ENCODE measurements around the gene KCNN3.

KCNN3 gene

DNA sequence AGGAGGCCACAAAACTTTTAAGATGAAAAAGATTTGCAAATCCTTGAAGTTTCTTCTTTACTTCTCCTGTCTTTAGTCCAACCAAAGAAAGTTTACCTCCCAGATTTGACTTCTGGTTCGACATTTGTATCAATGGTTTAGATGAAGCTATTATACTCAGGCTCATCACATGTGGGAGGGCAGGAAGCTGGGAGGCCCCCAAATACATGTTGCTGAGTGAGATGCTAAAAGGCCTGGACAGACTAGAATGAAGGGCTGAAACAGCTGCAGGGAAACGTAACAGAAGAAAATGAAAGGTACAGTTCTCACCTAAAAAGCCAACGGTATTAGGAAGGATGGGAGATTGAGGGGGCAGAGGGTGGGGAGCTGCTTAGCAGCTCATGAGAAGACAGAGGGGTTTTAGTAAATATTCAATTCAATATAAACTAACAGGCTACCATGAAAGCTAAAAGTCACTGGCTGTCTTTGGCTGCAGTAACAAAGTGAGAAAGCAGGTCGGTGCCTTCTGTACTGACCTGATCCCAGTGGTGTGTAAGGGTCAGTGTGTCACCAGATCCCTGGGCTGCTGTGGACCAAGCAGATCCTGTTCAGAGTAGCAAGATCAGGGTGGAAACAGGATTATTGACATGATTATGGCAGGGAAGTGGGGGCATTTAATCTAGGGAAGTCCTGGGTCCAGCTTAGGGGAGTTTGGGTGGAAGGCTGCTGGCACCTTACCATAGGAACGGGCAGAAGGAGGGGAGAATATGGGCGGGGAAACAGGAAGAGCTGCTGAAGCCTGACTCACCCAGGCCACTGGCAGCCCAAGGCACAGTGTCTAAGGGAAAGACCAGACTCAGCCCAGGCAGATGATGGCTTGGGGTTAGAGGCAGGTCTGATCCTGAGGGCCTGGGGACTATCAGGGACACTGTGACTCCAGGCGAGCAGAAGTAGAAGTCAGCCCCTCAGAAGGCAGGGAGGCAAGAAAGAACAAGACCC lies 60.4 kb downstream of the KCNN3 start:
- peak; percentile 40 for DNase-seq

DNA sequence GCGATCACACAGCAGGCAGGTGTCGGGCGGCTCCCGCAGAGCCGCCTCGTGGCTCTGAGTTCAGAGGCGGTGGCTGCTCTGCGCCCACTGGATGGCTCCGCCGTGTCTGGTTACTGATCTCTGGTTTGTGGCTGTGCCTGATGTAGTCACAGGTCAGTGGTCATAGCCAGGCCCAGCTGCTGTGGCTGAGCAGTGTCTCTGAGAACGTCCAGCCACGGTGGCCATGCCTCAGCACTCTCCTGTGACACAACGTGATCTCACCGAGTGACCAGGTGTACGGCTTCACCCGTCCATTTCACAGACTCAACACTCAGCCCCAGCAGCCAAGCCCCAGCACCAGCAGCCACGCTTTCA lies 61.2 kb downstream of the KCNN3 start:
- DNase-seq = no peak

DNA sequence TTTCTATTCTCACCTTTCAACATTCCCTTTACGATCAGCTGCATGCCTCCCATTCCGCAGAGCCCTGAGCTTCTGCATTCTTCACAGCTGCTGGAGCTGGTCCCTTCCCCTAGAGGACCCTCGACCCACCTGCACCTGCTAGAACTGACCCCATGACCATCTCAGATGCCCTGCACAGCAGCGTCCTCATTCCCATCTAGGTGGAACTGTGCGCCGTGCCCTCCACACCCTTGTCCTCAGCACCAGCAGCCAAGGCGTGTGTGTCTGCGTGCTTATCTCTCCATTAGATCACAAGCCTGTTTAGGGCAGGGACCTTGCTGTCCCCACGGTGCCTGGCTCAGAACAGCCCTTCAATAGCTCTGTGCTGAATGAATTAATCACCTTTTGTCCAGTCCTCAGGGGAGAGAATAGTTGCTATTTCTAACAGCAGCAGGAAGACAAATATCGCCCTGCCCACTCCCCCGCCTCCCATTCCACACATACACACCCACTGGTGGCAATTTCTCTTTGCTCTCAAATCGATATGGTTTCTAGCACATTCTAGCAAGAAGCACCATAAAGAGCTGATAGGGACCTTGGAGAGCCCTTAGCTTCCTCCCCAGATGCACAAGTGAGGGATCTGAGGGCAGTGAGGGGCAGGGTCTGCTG lies 61.7 kb downstream of the KCNN3 start:
- no peak for DNase-seq

DNA sequence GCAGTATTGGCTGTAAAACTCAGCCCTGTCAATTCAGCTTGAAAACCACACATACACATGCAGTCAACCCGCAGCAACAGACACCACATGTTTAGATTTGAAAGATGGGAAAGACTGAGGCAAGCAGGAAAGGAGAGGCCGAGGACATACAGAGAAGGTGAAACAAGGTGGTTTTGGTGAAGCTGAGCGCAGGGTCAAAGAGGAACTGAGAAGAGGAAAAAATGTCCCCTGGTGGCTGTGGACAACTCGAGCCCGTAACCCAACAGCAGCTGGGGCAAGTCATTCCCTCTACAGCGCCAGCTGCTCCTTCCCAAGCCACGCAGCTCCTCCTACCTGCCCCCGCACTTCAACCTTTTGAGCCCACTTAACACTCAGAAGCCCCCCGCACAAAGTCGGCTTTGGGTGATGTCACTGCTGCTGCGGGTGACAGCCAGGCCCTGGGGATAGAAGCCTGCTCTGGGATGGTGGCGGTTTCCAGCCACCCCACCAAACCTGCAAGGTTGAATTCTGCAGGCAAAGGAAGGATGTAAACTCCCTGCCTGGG lies 63.0 kb downstream of the KCNN3 start:
- no peak for DNase-seq

DNA sequence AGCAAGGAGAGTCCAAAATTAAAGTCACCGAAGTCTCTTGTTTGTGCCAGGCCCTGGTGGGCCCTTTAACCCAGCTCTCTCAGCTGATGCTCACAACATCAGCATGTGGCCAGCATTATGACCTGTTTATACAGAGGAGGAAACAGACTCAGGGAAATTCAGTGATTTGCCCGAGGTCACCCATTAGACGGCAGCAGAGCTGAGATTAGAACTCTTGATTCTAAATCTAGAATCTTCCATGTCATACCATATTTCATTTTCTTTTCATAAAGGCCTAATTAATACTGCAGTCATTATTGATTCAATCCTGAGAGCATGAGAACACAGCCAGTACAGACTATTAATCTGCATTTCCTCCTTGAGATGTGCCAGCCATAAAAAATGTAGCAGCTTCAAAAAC lies 63.7 kb downstream of the KCNN3 start:
- DNase-seq = no peak

DNA sequence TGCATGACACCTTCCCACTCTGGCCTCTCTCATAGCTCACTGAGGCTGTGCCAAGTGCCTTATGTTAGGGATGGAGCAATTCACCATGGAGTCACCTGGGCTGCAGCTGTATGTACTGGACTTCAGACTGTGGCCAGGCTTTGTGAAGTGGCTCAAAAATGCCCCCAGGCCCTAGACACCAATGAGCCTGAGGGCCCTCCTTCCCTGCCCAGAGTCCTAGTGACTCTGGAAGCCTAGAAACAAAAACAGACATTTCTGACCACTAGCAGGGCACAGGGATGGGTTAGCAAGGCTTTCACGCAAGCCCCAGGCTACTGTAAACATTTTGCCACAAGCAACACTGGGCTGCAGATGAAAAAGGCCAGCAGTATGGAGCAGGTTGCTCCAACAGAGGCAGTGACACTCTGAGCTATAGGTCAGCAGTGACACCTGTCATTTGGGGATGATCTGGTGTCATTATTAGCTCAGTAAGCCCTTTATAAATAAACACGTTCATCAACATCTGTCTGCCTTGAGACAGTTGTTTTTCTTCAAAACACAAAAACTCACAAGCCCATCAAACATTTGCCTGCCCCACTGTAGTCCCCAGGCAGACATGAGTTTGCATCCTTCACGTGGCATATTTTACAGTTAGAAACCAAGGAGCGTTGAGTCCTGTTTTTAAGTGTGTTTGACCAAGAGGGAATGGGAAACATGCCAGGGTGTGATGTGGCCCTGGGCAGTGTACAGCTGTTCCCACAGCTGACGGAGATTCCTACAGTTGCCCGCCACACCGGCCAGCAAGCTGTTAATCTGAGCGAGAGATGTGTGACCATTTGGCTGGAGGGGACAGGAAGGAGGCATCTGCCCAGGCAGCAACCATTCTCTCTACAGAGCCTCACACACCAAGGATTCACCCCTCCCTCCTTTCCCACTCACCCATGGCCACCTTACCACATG lies 66.8 kb downstream of the KCNN3 start:
- no peak for DNase-seq

DNA sequence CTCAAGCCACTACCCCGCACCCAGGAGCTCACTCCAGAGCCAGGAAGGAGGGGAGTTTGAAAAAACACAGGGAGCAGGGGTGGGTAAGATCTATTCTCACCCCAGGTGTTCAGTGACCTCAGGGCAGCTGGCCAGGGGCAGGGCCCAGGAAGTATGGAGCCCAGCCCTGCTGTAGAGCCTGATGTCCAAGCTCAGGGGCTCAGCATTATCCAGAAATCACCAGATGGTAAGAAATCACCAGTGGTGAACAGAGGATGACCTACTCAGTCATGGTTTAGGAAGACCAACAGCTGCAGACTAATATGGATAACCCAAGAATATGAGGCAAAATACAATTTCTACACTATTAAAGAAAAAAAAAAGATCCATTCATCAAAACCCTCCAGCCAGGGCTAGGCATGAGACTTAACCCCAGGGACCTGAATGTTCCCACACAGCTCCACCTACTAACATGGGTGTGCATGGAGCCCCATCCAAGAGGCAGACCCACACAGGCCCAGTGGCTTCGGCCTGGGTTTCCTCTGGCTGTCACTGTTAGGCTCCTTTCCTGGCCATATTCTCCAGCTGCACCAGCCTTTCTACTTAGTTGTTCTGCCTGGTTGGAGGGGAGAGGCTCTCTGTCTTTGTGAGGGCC lies 67.6 kb downstream of the KCNN3 start:
- no peak for DNase-seq

DNA sequence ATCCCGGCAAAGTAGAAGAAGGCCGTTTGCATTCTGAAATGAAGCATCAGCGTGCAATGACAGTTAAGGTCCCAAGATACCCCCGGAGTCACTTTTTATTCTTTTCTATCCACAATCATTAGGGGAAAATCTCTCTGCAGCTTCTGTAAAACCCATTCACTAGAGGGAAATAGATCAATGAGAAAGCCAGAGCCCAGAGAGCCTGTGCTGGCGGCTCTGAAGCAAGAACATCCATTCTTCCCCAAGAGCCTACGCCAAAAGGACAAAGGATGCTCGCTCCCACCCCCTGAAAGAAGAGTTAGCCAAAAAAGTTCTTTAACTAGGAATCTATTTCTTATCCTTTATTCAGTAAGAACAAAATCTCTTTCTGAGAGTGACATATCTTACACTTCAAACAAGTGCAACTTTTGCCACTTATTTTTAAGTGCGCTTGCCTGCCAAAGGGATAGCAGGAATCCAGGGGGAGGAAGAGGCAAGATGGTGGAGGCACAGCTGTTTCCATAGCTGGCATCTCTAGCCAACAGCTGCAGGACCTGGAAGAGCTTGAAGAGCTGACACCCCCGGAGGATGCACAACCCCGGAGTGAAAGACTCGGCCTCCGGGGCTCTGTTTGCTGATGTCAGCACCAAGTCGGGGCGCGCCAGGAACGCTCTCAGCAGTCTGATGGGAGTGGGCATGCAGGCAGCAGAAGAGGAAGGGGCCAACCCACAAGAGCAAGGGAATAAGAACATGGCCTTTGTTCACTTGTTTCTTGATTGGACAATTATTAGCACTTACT lies 68.7 kb downstream of the KCNN3 start:
- DNase-seq = no peak

DNA sequence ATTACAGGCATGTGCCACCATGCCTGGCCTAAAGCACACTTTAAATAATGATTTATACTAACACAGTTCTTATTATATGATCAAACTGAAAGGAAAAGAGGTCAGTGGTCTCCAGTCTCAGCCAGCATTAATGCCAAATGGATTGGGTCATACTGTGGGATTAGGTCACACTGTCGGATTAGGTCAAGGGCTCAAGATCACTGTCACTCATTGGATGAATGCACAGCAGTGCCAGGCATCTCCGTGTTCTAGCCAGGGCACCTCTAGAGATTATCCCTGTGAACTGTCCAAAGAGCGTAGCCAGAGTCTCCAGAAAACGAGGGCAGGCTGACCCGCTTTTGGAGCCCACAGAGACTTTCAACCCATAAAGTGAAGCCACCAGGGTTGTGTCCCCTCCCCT lies 70.9 kb downstream of the KCNN3 start:
- DNase-seq = no peak

DNA sequence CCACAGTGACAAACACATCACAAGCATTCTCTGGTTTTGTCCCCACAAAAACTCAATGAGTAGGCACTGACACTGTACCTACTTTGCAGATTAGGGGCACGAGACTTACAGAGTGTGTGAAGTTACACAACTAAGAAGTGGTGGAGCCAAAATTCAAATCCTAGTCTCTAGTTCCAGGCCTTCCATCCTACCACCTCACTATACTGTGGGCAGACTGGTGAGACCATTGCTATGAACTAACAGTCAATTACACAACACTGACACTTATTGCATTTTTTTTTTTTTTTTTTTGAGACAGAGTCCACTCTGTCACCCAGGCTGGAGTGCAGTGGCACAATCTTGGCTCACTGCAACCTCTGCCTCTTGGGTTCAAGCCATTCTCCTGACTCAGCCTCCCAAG lies 71.4 kb downstream of the KCNN3 start:
- DNase-seq = no peak

DNA sequence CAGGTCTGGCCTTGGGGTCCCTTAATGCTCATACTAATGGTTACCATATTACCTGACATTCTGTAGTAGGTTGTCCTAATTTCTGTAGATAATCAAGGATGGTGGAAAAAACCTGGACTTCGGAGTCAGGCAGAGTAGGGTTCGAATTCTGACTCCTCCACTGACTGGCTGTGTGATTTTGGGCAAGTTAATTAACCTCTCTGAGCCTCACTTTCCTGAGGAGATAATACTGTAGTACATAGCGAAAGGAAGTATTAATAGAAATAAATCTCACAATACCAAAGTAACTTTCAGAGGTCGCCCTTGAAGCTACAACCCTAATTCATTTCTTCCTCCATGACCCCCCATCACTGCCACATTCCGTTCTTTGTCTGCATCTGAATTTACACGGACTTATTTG lies 72.9 kb downstream of the KCNN3 start:
- DNase-seq = no peak

DNA sequence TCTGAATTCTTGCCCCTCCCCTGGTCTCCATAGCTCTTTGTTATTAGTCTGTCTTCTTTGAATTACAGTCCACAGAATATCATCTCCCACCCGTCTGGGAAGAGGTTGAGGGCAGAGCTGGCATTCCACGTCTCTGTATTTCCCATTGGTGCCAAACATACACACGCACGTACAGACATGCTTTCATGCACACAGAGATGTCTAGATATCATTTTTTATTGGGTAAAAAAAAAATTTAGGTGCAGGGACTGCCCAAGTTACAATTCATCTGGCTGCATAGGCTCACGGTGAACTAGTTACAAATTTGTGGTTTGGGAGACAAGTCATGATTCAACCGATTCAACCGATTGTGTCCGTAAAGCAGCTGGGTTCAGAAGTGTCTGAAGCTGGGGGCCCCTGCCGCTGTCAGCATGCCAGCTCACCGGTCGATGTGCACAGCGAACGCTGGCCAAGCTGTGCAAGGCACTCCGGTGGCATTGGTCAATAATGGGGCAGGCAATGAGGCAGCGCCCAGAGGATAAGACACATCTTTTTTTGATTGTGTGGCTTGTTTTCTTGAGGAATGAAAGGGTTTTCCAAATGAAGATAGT lies 73.7 kb downstream of the KCNN3 start:
- DNase-seq = no peak

DNA sequence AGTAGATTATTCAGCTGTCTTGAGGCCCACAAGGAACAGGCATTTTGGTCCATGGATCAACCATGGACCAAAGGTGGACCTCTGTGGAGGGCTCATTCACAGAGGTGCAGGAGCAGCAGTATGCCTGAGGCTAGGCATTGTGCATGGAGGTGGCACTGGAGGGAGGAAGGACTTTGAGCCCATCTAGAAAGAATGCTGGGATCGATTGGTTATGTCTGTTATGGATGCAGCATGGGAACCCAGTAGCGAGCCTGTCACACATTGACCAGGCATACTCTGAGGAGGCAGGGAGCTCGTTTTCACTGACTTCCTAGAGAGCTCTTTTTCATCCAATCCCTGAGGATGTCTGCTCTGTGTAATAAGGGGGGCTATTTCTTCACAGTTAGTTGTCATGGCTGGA lies 75.5 kb downstream of the KCNN3 start:
- no peak for DNase-seq

DNA sequence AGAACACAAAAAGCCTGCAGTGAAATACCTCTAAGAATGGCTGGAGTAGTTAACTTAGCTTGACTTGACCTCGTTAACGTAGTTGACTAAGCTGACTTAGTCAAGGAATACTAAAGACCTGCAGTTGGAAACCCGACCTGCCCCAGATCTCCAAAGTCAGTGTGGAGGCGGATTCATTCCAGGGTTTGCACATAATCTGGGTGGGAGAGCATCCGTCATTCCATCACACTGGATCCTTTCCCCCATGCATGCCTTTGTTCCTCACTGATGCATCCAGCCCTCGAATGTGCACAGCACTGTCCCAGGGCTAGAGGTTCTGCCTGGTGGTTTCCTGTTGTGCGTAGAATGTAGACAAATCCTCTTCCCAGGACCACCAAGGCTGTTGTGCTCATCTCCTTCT lies 76.4 kb downstream of the KCNN3 start:
- no peak for DNase-seq

DNA sequence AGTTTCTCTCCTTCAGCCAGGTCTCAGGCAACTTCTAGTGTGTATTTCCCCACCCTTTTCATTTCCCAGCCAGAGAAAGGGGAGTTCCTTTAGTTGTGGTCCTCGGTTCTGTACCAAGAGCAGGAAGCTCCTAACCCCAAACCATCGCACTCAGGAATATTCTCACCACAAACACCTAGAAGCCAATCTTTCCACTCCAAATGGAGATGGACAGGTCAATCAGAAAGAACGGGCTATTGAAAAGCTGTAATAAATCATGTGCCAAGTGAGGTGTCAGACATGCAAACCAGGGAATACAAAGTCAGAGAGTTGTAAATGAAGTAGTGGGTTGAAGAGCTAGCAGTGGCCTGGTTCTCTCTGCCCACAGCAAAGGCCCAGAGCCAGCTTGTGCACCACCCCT lies 77.2 kb downstream of the KCNN3 start:
- no peak for DNase-seq

DNA sequence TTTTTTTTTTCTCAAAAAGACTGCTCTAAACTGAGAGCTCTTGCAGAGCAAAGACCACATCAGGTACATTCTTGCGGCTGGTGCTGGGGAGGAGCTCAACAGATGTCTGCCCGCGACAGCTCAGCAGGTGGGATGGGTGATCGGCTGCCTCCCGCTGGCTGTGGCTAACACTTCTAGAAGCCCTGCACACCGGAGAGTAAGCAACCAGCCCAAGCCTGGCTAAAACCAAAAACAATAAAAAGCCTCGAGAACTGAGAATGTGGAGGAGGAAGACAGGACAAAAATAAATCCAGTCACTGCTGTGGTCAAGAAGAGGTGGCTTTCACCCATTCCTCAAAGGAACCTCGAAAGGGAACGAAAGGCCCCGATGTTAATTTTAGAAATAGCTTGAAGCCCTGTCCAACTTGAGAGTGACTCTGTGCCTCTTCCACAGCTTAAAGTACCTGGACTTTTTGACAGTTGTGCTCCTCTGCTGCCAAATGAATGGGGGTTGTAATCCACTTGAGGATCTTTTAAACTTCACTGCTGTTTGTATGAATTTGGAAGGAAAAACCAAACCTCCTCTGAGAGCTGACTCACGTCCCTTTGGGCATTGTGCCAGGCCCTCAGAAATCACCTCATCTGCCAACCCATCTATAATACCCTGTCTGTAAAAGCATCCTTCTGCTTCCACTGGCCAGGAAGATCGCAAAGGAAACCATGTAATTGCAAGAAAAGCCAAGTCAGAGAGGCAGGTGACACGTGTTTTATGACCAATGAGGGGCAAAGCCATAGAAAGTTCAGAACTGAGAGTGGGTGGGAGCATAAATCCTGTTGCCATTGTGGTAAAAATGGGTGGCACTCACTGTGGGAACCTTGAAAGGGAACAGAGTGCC lies 78.6 kb downstream of the KCNN3 start:
- peak; percentile 74 for DNase-seq

DNA sequence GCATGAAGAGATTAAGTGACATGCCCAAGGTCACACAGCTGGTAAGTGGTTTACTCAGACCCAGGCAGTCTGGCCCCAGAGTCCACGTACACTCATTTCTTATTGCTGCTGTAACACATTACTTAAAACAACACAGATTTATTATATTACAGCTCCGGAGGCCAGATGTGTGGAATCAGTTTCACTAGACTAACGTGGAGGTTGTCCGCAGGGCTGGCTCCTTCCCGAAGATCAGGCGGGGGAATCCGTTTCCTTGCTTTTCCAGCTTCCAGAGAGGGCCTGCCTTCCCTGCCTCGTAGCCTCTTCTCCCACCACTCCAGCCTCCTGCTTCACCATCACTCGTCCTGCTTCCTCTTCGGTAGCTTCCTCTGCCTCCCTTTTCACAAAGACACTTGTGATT lies 81.2 kb downstream of the KCNN3 start:
- no peak for DNase-seq

DNA sequence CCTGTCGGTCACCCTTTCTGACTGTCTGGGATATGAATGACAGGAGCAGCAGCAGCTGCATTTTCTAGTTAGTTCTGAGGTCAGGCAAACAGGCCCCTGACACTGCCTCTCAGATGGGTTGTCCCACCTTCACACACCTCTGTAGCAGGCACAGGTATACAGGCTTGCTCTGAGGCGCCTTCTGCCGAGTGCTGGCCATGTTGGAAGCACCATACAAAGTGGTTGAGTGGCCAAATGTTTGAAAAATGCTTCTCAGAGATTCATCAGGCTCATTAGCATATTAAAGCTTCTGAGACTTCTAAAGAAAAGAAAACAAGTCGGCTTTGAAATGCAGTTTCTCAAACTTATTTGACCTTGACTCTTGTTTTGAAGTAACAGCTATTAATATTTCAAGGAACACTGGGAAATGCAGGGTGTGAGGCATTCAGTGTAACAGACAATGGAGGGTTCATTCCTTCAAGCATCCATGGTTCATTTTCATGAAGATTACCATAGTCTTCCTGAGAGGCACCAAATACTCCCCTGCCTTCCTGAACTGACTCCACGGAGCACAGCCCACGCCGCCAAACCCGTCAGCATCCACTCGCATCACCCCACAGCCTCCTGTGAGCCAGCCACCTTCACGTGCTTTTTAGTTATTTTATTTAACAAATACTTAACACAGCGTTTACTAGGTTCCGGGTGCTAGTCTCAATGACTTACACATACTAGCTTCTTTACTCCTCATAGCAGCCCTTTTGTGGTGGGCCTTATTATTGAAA lies 81.8 kb downstream of the KCNN3 start:
- DNase-seq = no peak

DNA sequence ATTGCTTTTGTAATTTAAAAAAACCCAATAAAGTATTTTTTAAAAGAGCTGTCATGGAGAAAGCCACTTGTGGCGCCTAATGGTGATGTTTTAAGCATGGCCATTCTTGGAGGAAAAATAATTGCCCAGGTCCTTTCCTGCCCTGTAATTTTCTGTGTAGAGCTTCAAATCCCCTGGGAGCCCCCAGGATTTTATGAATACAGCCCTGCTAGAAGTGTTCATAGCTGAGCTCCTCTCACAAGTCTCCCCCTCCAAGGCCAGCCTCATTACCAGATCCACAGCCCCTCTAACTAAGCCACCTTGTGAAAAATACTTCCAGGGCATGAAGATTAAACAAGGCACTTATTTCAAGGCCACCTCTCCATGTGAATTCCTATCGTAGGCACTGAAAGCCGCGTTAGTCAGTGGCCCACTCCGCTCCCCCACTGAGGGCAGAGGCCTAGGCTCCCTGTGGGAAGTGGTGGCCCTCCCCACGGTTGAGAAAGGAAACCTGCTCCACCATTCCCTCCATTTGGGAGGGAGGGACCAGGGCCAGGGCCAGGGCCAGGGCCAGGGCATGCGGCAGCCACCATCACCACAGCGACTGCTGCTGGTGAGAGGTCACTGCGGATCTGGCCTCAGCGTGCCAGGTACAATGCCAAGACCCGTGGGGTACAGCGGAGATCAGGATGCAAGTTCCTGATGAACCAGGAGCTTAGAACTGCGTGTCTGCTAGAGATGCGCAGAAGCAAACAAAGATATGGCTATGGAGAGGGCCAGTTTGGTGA lies 83.1 kb downstream of the KCNN3 start:
- no peak for DNase-seq
